MM.1S (cell line): ENCODE data around the gene PNO1.

Experiments
- DNase-seq: peaks from one replicate; pipeline ENCODE4 v3.0.0-alpha.2; 2015
- H2AFZ ChIP-seq: fragments of 300-600 bp; sonication (generic); 2 replicates; pipeline ENCODE4 v1.6.0; 2016; ENCODE audit warnings: antibody characterized with exemption, low read length
- H3F3A ChIP-seq: fragments of 300-600 bp; sonication (generic); 2 replicates; pipeline ENCODE4 v1.6.1; 2016; ENCODE audit warnings: mild to moderate bottlenecking, antibody characterized with exemption, low read length, moderate library complexity, mixed read lengths; ENCODE audit not compliant: insufficient read depth
- H3K27ac ChIP-seq: fragments of 300-600 bp; sonication (generic); 2 replicates; pipeline ENCODE4 v1.5.1; 2016; ENCODE audit warnings: mild to moderate bottlenecking, low read length
- H3K27me3 ChIP-seq: fragments of 300-600 bp; sonication (generic); replicated peaks from 2 replicates; pipeline ENCODE4 v1.6.0; 2016; ENCODE audit warnings: low read length; ENCODE audit not compliant: insufficient read depth
- H3K36me3 ChIP-seq: fragments of 300-600 bp; sonication (generic); replicated peaks from 2 replicates; pipeline ENCODE4 v1.6.1; 2016; ENCODE audit warnings: mild to moderate bottlenecking, low read length, mixed read lengths; ENCODE audit not compliant: insufficient read depth
- H3K4me1 ChIP-seq: fragments of 300-600 bp; sonication (generic); 2 replicates; pipeline ENCODE4 v1.6.1; 2016; ENCODE audit warnings: low read length, mixed read lengths
- H3K4me2 ChIP-seq: fragments of 300-600 bp; sonication (generic); 2 replicates; pipeline ENCODE4 v1.6.0; 2016; ENCODE audit warnings: low read depth, low read length
- H3K4me3 ChIP-seq: fragments of 300-600 bp; sonication (generic); 2 replicates; pipeline ENCODE4 v1.5.1; 2016; ENCODE audit warnings: low read length, mixed read lengths
- H3K79me2 ChIP-seq: fragments of 300-600 bp; sonication (generic); 2 replicates; pipeline ENCODE4 v1.6.1; 2016; ENCODE audit warnings: mixed run types, low read length, mixed read lengths
- H3K9ac ChIP-seq: fragments of 300-600 bp; sonication (generic); 2 replicates; pipeline ENCODE4 v1.6.1; 2016; ENCODE audit warnings: low read length, mixed read lengths
- H3K9me2 ChIP-seq: fragments of 300-600 bp; sonication (generic); replicated peaks from 2 replicates; pipeline ENCODE4 v1.6.1; 2016; ENCODE audit warnings: mild to moderate bottlenecking, low read length, mixed read lengths; ENCODE audit not compliant: insufficient read depth
- H3K9me3 ChIP-seq: fragments of 300-600 bp; sonication (generic); replicated peaks from 2 replicates; pipeline ENCODE4 v1.6.1; 2016; ENCODE audit warnings: mild to moderate bottlenecking, low read length, mixed read lengths; ENCODE audit not compliant: insufficient read depth
- H4K20me1 ChIP-seq: fragments of 300-600 bp; sonication (generic); 2 replicates; pipeline ENCODE4 v1.6.1; 2016; ENCODE audit warnings: mild to moderate bottlenecking, low read length, moderate library complexity, mixed read lengths; ENCODE audit not compliant: insufficient read depth
- CTCF ChIP-seq: fragments of 300-600 bp; sonication (generic); IDR thresholded peaks from 2 replicates; pipeline ENCODE4 v1.5.1; 2016; ENCODE audit warnings: antibody characterized with exemption, low read length, mixed read lengths
- EZH2 ChIP-seq: fragments of 300-600 bp; sonication (generic); optimal IDR thresholded peaks from 2 replicates; pipeline ENCODE3; 2017; ENCODE audit warnings: low read depth, mild to moderate bottlenecking, antibody characterized with exemption, low read length, mixed read lengths

Gene PNO1

DNA sequence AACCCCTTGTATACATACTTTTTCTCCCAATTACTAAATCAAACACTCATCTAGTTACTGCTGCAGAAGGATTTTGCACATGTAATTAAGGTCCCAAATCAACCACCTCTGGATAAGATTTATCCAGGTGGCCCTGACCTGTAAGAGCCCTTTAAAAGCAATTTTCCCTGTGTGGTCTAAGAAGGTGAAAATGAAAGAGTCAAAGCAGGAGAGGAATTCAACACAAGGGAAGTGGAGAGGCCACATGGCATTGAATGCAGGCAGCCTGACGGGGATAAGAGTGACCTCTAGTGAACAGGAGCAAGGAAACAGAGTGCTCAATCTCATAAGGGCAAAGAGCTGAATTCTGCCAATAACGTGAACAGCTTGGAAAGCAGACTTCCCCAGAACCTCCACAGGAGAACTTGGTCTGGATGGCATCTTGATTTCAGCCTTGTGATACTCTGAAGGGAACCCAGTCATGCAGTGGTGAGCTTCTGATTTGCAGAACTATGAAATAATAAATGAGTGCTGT, 67.5 kb downstream of the PNO1 start:
- Histone ChIP-seq H3K9me2 (no peaks in the 10 kb centered on the region), H4K20me1 (peaks cover 58% of the 10 kb centered on the region), H3K4me1 (peaks cover 13% of the 10 kb centered on the region; the same call in 1 of the 2 replicates), H2AFZ (no peak overlapping the region), H3K9ac (no peak overlapping the region), H3K4me3 (no peak overlapping the region), H3K4me2 (peak overlapping the region; percentile 45; the same call in 1 of the 2 replicates), H3K27ac (peak overlapping the region; percentile 2; the same call in 1 of the 2 replicates), H3K36me3 (no peaks in the 10 kb centered on the region), H3F3A (0 out of 2 replicates have a peak, but pooled peaks cover 8% of the 10 kb centered on the region), H3K27me3 (no peaks in the 10 kb centered on the region), H3K79me2 (peaks cover 100% of the 10 kb centered on the region), H3K9me3 (no peaks in the 10 kb centered on the region)
- DNase-seq: peak; percentile 40
- TF ChIP-seq EZH2 (no peak), CTCF (peak; percentile 52)
